Suprapubic skin (tissue), 4 donors: ENCODE data around the gene FAM24A. TPM values are rescaled to one million over a fixed set of nuclear protein-coding genes. Genes with fewer than 3 reads are reported as not detected.

Experiments
- DNase-seq, 2 donors: peaks; one replicate each; pipeline ENCODE4 v3.0.0-alpha.2; 2019; ENCODE audit warnings: low spot score in 2 of 2
- H3K27ac ChIP-seq: fragments of 200-600 bp; sonication (generic); one replicate; pipeline ENCODE4 v1.5.1; 2019
- H3K27me3 ChIP-seq: fragments of 200-600 bp; sonication (generic); one replicate; pipeline ENCODE4 v1.5.1; 2019
- H3K36me3 ChIP-seq: fragments of 200-600 bp; sonication (generic); one replicate; pipeline ENCODE4 v1.5.1; 2019
- H3K4me1 ChIP-seq: fragments of 200-600 bp; sonication (generic); one replicate; pipeline ENCODE4 v1.5.1; 2019
- H3K4me3 ChIP-seq: fragments of 200-600 bp; sonication (generic); one replicate; pipeline ENCODE4 v1.5.1; 2019; ENCODE audit warnings: mild to moderate bottlenecking
- H3K9me3 ChIP-seq: fragments of 200-600 bp; sonication (generic); one replicate; pipeline ENCODE4 v1.5.1; 2019
- CTCF ChIP-seq, 2 donors: fragments of 200-600 bp in 1 of 2; fragments of 450-650 bp in 1 of 2; sonication (generic) in 1 of 2; IDR thresholded peaks; one replicate each; pipeline ENCODE4 v1.5.1; 2016 to 2019; ENCODE audit warnings: antibody characterized with exemption in 2 of 2, mild to moderate bottlenecking in 1 of 2, moderate library complexity in 1 of 2
- EP300 ChIP-seq: sonication (generic); formaldehyde crosslinking; IDR thresholded peaks from one replicate; pipeline ENCODE4 v1.6.1; 2017; ENCODE audit warnings: antibody characterized with exemption
- POLR2A ChIP-seq, 2 donors: fragments of 450-650 bp; IDR thresholded peaks; one replicate each; pipeline ENCODE4 v1.6.1; 2017; ENCODE audit warnings: antibody characterized with exemption in 2 of 2, mild to moderate bottlenecking in 2 of 2, moderate library complexity in 2 of 2
- POLR2AphosphoS5 ChIP-seq, 3 donors: sonication (generic); formaldehyde crosslinking; IDR thresholded peaks; one replicate each; pipeline ENCODE4 v1.6.1; 2017; ENCODE audit warnings: antibody characterized with exemption in 3 of 3
- WGBS: methylation state at CpG from one replicate; pipeline ENCODE4 v1.1.5; 2018; 5-methylcytosine and 5-hydroxymethylcytosine counted together
- total RNA-seq, 4 donors: library from RNA; depleted of rRNA; stranded (reverse); fragments of >200 nt; gene quantifications; one replicate each; pipeline ENCODE4 v1.1.0, GENCODE V29; 2016

FAM24A gene
- total RNA-seq, 4 donors from 2014 or later, result not detected

- TF ChIP-seq POLR2A (IDR thresholded peaks at IDR 0.05) (no peak), CTCF (IDR thresholded peaks at IDR 0.05) (no peak), POLR2AphosphoS5 (IDR thresholded peaks at IDR 0.05) (no peak), EP300 (no peak)
- Histone ChIP-seq H3K27ac (no peak overlapping the region), H3K4me3 (no peak overlapping the region), H3K9me3 (no peaks in the 10 kb centered on the region), H3K27me3 (no peaks in the 10 kb centered on the region), H3K4me1 (peaks cover 18% of the 10 kb centered on the region), H3K36me3 (no peaks in the 10 kb centered on the region)
- no peak for DNase-seq
- 79% methylated on average over 5 of the region's 5 CpGs for WGBS
Observed at GRCh38 chr10:122957474-122957873, 47.1 kb downstream of the FAM24A start.

- 63% methylated on average over 3 of the region's 3 CpGs for WGBS
- H3K27ac ChIP-seq, result no peak overlapping the region
- H3K4me3 ChIP-seq, result no peak overlapping the region
- no peaks in the 10 kb centered on the region for H3K4me1 ChIP-seq
- H3K36me3 ChIP-seq, result no peaks in the 10 kb centered on the region
- H3K9me3 ChIP-seq, result peaks cover 10% of the 10 kb centered on the region
- no peak for TF ChIP-seq POLR2AphosphoS5 (IDR thresholded peaks at IDR 0.05)
- no peak for TF ChIP-seq EP300
- no peak for TF ChIP-seq POLR2A (IDR thresholded peaks at IDR 0.05)
- DNase-seq, result no peak
- H3K27me3 ChIP-seq, result no peaks in the 10 kb centered on the region
Observed at GRCh38 chr10:122962405-122962804, 52.0 kb downstream of the FAM24A start.

Other genes with a start within 250 kb of the FAM24A start
- gene C10orf120, start 210.8 kb upstream of the FAM24A start, total RNA-seq, result not detected
- 1 to 10 TPM in 1 of 4 donors, under 1 TPM in 2, not detected in 1; 0.26 to 2.7 (median 0.81) TPM for gene CUZD1, start 64.8 kb upstream of the FAM24A start, total RNA-seq
- 1 to 10 TPM; 4.5 to 10.0 (median 7.1) TPM for gene FAM24B, start 31.0 kb upstream of the FAM24A start, total RNA-seq
- 1 to 10 TPM; 3.7 to 8.9 (median 5.5) TPM for gene C10orf88, start 43.6 kb downstream of the FAM24A start, total RNA-seq
- 1 to 10 TPM; 3.4 to 7.9 (median 5.7) TPM for gene PSTK, start 69.8 kb downstream of the FAM24A start, total RNA-seq
- 10 to 100 TPM in 3 of 4 donors, 1 to 10 TPM in 1; 9.5 to 25.2 (median 12.9) TPM for gene IKZF5, start 98.2 kb downstream of the FAM24A start, total RNA-seq
- gene ACADSB, start 98.4 kb downstream of the FAM24A start, total RNA-seq, result 10 to 100 TPM; 18.0 to 36.9 (median 27.4) TPM
- gene HMX3, start 225.4 kb downstream of the FAM24A start, total RNA-seq, result not detected
- gene HMX2, start 237.5 kb downstream of the FAM24A start, total RNA-seq, result not detected
- gene BUB3, start 243.8 kb downstream of the FAM24A start, total RNA-seq, result 100 to 1,000 TPM in 1 of 4 donors, 10 to 100 TPM in 3; 87.3 to 134 (median 91.3) TPM